HK-2 (cell line): Measurements from ENCODE around the gene PRSS23.
"Not testable (repeated sequence)": the region's sequence is repeated elsewhere in the genome, so short reads cannot be mapped to it uniquely, and the experiment has no call there.

Source experiments
- DNase-seq: peaks from one replicate; pipeline ENCODE4 v3.0.0-alpha.2; 2018; ENCODE audit not compliant: unreplicated experiment

PRSS23 gene

DNA sequence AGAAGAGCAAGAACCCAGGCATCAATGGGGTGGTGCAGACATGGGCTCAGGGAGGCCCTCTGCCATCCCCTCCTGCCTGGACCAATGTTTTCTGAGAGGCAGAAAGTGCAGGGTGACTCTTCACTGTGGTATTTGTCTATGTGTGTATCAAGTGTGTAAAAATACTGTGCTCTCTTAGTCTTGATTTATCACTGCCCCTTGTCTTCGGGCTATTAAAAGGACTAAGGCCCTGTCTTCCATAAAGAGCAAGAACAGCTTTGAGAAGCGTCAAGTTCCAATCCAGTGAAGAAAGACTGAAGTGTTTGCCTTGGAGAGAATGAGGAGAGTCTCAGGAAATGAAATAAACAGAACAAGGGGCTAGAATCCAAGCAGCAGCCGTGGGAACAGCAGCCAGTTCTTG is 14.4 kb downstream of the PRSS23 start:
- DNase-seq: no peak

DNA sequence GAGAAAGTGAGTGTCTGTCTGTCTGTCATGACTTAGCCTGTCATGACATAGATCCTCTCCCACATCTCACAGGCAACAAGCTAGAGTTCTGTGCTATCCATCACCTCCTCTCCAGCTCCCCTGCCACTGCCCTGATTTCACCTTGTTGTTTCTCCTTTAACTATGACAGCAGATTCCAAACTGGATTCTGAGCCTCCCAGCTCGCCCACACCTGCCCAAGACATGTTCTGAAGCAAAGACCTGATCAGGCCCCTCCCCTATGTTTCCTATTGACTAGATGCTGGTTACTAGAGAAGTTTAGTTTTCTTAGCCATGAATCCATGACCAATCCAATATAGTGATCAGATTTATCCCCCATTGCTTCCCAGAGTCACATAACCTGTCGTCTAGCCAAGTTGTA is 15.4 kb downstream of the PRSS23 start:
- no peak for DNase-seq

DNA sequence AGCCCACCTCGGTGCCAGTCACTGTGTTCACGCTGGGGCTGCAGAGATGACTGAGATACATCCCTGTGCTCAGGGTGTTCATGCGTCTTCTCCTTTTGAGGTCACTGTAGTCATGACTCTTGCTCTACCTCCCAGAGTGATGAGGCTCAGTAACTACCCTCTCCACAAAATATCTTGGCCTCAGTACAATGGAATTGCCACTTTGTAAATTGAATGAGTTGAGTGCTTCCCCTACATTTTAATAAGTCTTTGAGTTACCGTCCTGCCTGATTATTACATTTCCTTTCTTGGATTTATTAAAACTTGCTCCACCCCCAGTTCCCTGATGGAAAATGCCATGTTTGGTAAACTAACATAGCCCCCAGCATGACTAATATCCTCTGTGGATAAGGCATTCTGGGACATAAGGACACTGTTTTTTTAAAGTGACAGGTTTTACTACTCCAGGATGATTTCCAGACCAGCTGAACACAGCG is 15.9 kb downstream of the PRSS23 start:
- no peak for DNase-seq

DNA sequence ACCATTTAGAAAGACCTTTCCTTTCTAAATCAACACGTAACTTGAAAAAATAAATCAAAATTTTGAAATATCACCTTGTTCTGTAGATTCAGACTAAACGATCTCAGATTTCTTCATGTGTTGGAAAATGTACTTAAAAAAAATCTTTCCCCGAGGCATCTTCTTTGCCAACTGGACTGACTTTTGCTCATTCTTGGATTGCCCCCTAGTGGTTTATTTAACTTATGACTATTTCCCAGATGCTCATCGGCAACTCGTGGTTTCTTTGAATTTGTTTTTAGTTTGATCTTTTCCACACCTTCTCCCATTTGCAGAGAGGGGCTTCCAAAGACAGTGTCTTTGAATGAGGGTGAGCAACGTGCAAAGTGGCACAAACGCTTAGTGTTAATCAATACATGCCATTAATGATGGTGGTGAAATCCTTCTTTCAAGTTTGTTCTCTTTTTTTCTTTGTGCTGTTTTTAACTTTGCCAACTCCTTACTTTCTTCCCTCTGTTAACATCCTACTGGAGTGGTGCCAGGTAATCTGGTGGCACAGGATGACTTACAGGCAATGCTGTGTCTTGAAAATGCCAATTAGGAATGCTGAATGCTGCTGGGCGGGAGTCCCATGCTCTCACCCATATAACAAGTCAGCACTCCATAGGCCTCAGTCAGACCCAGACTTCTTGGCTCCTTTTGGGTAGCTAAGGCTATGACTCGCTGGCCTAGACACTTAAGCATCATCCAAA is 18.3 kb downstream of the PRSS23 start:
- no peak for DNase-seq

DNA sequence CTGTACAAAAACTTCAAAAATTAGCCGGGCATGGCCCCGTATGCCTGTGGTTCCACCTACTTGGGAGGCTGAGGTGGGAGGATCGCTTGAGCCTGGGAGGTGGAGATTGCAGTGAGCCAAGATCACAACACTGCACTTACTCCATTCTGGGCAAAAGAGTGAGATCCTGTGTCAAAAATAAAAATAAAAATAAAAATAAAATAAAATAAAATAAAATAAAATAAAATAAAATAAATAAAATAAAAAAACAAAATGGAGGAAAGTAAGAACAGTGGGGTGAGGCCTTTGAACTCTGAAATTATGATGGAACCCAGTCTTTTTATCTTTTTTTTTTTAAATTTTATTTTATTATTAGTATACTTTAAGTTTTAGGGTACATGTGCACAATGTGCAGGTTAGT is 23.8 kb downstream of the PRSS23 start:
- not testable (repeated sequence) for DNase-seq

DNA sequence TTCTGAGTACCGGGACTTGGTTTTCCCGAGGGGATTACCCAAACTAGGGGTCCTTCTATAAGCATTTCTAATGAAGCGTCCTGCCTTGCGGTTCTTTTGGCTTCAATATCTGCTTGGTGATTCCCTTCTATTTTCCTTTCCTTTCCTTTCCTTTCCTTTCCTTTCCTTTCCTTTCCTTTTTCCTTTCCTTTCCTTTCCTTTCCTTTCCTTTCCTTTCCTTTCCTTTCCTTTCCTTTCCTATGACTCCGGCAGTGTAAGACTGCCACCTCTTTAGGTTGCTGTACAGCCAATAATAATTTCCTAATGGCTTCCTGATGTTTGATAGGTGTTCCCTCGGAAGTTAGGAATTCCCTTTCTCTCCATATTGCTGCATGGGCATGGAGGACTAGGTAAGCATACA is 34.0 kb downstream of the PRSS23 start:
- DNase-seq: not testable (repeated sequence)

DNA sequence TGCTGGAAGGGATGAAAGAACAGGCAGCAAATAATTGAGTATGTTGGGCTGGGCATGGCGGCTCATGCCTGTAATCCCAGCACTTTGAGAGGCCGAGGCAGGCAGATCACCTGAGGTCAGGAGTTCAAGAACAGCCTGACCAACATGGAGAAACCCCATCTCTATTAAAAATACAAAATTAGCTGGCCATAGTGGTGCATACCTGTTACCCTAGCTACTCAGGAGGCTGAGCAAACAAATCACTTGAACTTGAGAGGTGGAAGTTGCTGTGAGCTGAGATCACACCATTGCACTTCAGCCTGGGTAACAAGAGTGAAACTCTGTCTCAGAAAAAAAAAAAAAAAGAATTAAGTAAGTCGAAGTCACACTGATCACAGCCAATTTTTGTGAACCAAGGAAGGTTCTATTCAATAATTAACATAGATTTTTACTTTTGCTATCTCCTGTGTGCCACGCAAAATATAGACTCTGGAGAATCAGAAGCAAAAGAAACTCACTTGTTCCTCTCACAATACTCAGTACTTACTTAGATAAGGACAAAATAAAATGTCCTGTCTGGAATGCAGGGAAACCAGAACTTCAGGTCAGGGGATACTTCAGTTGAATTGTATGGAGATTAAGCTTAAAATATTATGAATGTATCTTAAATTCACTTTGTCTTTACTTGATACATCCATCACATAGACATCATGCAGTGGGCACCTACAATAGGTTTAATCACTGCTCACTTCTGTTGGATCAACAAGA is 44.6 kb downstream of the PRSS23 start:
- DNase-seq: not testable (repeated sequence)

DNA sequence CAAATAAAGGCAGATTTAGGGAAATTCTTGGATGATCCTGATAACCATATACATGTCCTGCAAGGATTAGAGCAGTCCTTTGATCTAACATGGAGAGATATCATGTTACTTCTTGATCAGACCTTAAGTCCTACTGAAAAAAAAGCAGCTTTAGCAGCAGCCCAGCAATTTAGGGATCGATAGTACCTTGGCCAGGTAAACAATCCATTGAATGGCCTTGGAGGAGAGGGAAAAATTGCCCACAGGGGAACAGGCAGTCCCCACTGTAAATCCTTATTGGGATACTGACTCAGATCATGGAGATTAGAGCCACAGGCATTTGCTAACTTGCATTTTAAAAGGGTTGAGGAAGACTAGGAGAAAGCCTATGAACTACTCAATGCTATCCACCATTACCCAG is 47.8 kb downstream of the PRSS23 start:
- no peak for DNase-seq

DNA sequence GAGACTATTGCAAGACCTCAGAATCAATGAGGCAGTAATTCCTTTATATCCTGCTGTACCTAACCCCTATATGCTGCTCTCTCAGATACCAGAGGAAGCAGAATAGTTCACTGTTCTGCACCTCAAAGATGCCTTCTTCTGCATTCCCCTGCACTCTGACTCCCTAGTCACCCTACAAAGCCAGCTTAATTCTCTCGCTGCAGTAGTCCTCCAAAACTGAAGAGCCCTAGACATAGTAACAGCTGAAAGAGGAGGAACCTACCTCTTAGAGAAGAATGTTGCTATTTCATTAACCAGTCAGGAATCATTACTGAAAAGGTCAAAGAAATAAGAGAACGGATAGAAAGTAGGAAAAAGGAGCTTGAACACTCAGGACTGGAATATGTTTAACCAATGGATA is 49.3 kb downstream of the PRSS23 start:
- no peak for DNase-seq
